Measurements from ENCODE around the gene SH2D6. TPM values are rescaled to one million over a fixed set of nuclear protein-coding genes. Genes with fewer than 3 reads are reported as not detected.
"Not testable (repeated sequence)": the region's sequence is repeated elsewhere in the genome, so short reads cannot be mapped to it uniquely, and the experiment has no call there.

The SH2D6 gene
- total RNA-seq, 2 donors from 2014 or later = 0.26 to 15.5 TPM

GRCh38 chr2:85477884-85478283 lies 59.4 kb downstream of the SH2D6 start:
- Histone ChIP-seq H3K27ac (no peak overlapping the region), H3K4me1 (peaks cover 14% of the 10 kb centered on the region), H3K36me3 (replicated peaks in 1 of 2; ENCODE audit: insufficient read depth in 1 of 2, low read depth in 2 of 2) (no peaks in the 10 kb centered on the region), H3K27me3 (no peaks in the 10 kb centered on the region), H3K9me3 (no peaks in the 10 kb centered on the region), H3K4me3 (no peak overlapping the region)
- intact Hi-C loops (cut with DNase I) = no loop called here
- no peak for ATAC-seq
- TF ChIP-seq CTCF (IDR thresholded peaks at IDR 0.05) (no peak), POLR2A (IDR thresholded peaks at IDR 0.05) (no peak)
- 93 to 96% methylated on average over 2 of the region's 2 CpGs for WGBS, 2 donors
- DNase-seq = no peak

GRCh38 chr2:85481818-85482777 lies 63.6 kb downstream of the SH2D6 start:
- ATAC-seq = peak; percentile 35
- no peaks in the 10 kb centered on the region for H3K27me3 ChIP-seq
- no peaks in the 10 kb centered on the region for H3K36me3 ChIP-seq (replicated peaks in 1 of 2; ENCODE audit: insufficient read depth in 1 of 2, low read depth in 2 of 2)
- H3K9me3 ChIP-seq = no peaks in the 10 kb centered on the region
- no peak for DNase-seq
- peaks cover 9% of the 10 kb centered on the region for H3K4me1 ChIP-seq
- H3K27ac ChIP-seq = no peak overlapping the region
- TF ChIP-seq CTCF (IDR thresholded peaks at IDR 0.05) (no peak), POLR2A (IDR thresholded peaks at IDR 0.05) (no peak)
- no peak overlapping the region for H3K4me3 ChIP-seq
- WGBS, 2 donors = 79 to 86% methylated on average over 13 of the region's 13 CpGs
- intact Hi-C loops (cut with DNase I) = no loop called here

GRCh38 chr2:85484615-85485014 lies 66.1 kb downstream of the SH2D6 start:
- ATAC-seq; H3K4me3 ChIP-seq; intact Hi-C loops (cut with DNase I); H3K27me3 ChIP-seq; DNase-seq; H3K4me1 ChIP-seq; H3K9me3 ChIP-seq; H3K36me3 ChIP-seq (replicated peaks in 1 of 2; ENCODE audit: insufficient read depth in 1 of 2, low read depth in 2 of 2); H3K27ac ChIP-seq: not testable (repeated sequence)
- WGBS, 2 donors = 80% methylated on average over 1 of the region's 2 CpGs; no CpG with 5 or more reads in 1 of the 2 donors

- WGBS, 2 donors = 91 to 100% methylated on average over 3 of the region's 3 CpGs
- DNase-seq (no peak), ATAC-seq (no peak)
- H3K4me3 ChIP-seq = no peak overlapping the region
- TF ChIP-seq POLR2A (IDR thresholded peaks at IDR 0.05) (no peak), CTCF (IDR thresholded peaks at IDR 0.05) (no peak)
- no peak overlapping the region for H3K27ac ChIP-seq
- intact Hi-C loops (cut with DNase I) = no loop called here
- H3K27me3 ChIP-seq = no peaks in the 10 kb centered on the region
- no peaks in the 10 kb centered on the region for H3K9me3 ChIP-seq
- H3K4me1 ChIP-seq = peaks cover 9% of the 10 kb centered on the region
- no peaks in the 10 kb centered on the region for H3K36me3 ChIP-seq (replicated peaks in 1 of 2; ENCODE audit: insufficient read depth in 1 of 2, low read depth in 2 of 2)
These were observed 67.3 kb downstream of the SH2D6 start for GRCh38 chr2:85485815-85486214.

Small RNA genes lying within 50 kb of the gene (small RNA-seq; reads per million reads assigned to genes)
- gene AC062037.2 (not detected), gene RF00019 (not detected), gene RN7SL251P (not detected)

Other genes with a start within 250 kb of the SH2D6 start
- gene TGOLN2, start 90.7 kb upstream of the SH2D6 start, total RNA-seq = 10 to 100 TPM; 69.9 to 75.2 TPM
- 10 to 100 TPM; 68.5 to 98.6 TPM for gene RETSAT, start 64.2 kb upstream of the SH2D6 start, total RNA-seq
- gene ELMOD3, start 63.9 kb upstream of the SH2D6 start, total RNA-seq = 10 to 100 TPM; 16.9 to 18.5 TPM
- 10 to 100 TPM; 26.0 to 35.0 TPM for gene CAPG, start 8.3 kb upstream of the SH2D6 start, total RNA-seq
- 100 to 1,000 TPM; 388 to 576 TPM for gene MAT2A, start 120.5 kb downstream of the SH2D6 start, total RNA-seq
- 10 to 100 TPM; 35.5 to 48.1 TPM for gene GGCX, start 142.8 kb downstream of the SH2D6 start, total RNA-seq
- 100 to 1,000 TPM in 1 of 2 donors, 10 to 100 TPM in 1; 39.6 to 111 TPM for gene VAMP8, start 158.9 kb downstream of the SH2D6 start, total RNA-seq
- gene VAMP5, start 165.7 kb downstream of the SH2D6 start, total RNA-seq = 10 to 100 TPM in 1 of 2 donors, 1 to 10 TPM in 1; 3.0 to 10.4 TPM
- 10 to 100 TPM; 54.4 to 89.5 TPM for gene RNF181, start 177.0 kb downstream of the SH2D6 start, total RNA-seq
- gene TMEM150A, start 184.0 kb downstream of the SH2D6 start, total RNA-seq = 10 to 100 TPM; 23.1 to 24.4 TPM
- gene C2orf68, start 193.4 kb downstream of the SH2D6 start, total RNA-seq = 10 to 100 TPM in 1 of 2 donors, 1 to 10 TPM in 1; 9.9 to 14.5 TPM
- gene USP39, start 197.5 kb downstream of the SH2D6 start, total RNA-seq = 100 to 1,000 TPM in 1 of 2 donors, 10 to 100 TPM in 1; 21.3 to 142 TPM
- gene SFTPB, start 249.5 kb downstream of the SH2D6 start, total RNA-seq = not detected

Data from body of pancreas (tissue), 4 donors.